Endodermal cell (in vitro differentiated cells): ENCODE measurements around the gene UBE2Q1. TPM values are rescaled to one million over a fixed set of nuclear protein-coding genes. Genes with fewer than 3 reads are reported as not detected.

Experiments
- DNase-seq: peaks from one replicate; pipeline ENCODE4 v3.0.0-alpha.2; 2017
- H3K27ac ChIP-seq: 2 replicates; pipeline ENCODE4 v1.5.1; 2013; ENCODE audit warnings: mild to moderate bottlenecking, low read depth, low read length, moderate library complexity
- H3K27me3 ChIP-seq: 2 replicates; pipeline ENCODE4 v1.6.1; 2013; ENCODE audit warnings: mild to moderate bottlenecking, low read length, moderate library complexity; ENCODE audit not compliant: insufficient read depth, control insufficient read depth, poor library complexity, severe bottlenecking
- H3K36me3 ChIP-seq: 2 replicates; pipeline ENCODE4 v1.7.0; 2013; ENCODE audit warnings: mild to moderate bottlenecking, low read length, moderate library complexity; ENCODE audit not compliant: control insufficient read depth, insufficient read depth
- H3K4me1 ChIP-seq: one replicate; pipeline ENCODE4 v1.7.0; 2013; ENCODE audit warnings: low read length; ENCODE audit not compliant: control insufficient read depth, insufficient read depth
- H3K4me3 ChIP-seq: 2 replicates; pipeline ENCODE4 v1.5.1; 2013; ENCODE audit warnings: mild to moderate bottlenecking, low read length, moderate library complexity
- H3K9ac ChIP-seq: 2 replicates; pipeline ENCODE4 v1.6.1; 2013; ENCODE audit warnings: mild to moderate bottlenecking, low read length, moderate library complexity; ENCODE audit not compliant: poor library complexity, severe bottlenecking; ENCODE audit errors: extremely low read depth
- H3K9me3 ChIP-seq: 2 replicates; pipeline ENCODE4 v1.6.1; 2013; ENCODE audit warnings: mild to moderate bottlenecking, low read length, moderate library complexity; ENCODE audit not compliant: control insufficient read depth
- H3K27ac Mint-ChIP-seq: 2 replicates; pipeline ENCODE4 v1.8.0; 2020; ENCODE audit warnings: mixed read lengths
- H3K27me3 Mint-ChIP-seq: 2 replicates; pipeline ENCODE4 v1.8.0; 2021; ENCODE audit warnings: mild to moderate bottlenecking, mixed read lengths; ENCODE audit not compliant: insufficient read depth
- H3K36me3 Mint-ChIP-seq: 2 replicates; pipeline ENCODE4 v1.8.0; 2020; ENCODE audit warnings: low read depth, mixed read lengths
- H3K4me1 Mint-ChIP-seq: 2 replicates; pipeline ENCODE4 v1.8.0; 2020; ENCODE audit warnings: mixed read lengths
- H3K4me3 Mint-ChIP-seq: 2 replicates; pipeline ENCODE4 v1.8.0; 2020; ENCODE audit warnings: mild to moderate bottlenecking, moderate library complexity, mixed read lengths
- H3K9me3 Mint-ChIP-seq: 2 replicates; pipeline ENCODE4 v1.8.0; 2020; ENCODE audit warnings: mild to moderate bottlenecking, mixed read lengths
- CTCF ChIP-seq: fragments of 200-600 bp; sonication (generic); conservative IDR thresholded peaks from 2 replicates; pipeline ENCODE4 v1.5.0; 2021; ENCODE audit warnings: antibody characterized with exemption, mild to moderate bottlenecking
- WGBS, 2 experiments: methylation state at CpG; one replicate each; pipeline versions ENCODE4 v1.1.5 to v1.1.7; 2013; ENCODE audit warnings: missing lambda C conversion rate in 2 of 2, mixed read lengths in 1 of 2; ENCODE audit not compliant: insufficient coverage in 1 of 2, insufficient read length in 1 of 2; 5-methylcytosine and 5-hydroxymethylcytosine counted together
- total RNA-seq, 2 donors: library from RNA; stranded (reverse); fragmentation: NEBNext Ultra II Directional in 1 of 2; extraction: Animal tissue kit (Norgen Biotek cat#: 25700) in 1 of 2; gene quantifications; 2 replicates in 1 of 2; 3 replicates in 1 of 2; pipeline ENCODE4 v1.2.1, GENCODE V29; 2021

Gene UBE2Q1
- total RNA-seq, 2 donors from 2014 or later = 83.0 to 94.7 TPM

GRCh38 chr1:154503898-154504297 is 54.6 kb downstream of the UBE2Q1 start:
- peaks cover 92% of the 10 kb centered on the region for H3K27me3 ChIP-seq
- Mint-ChIP-seq H3K36me3 (no peaks in the 10 kb centered on the region), H3K27me3 (peaks cover 90% of the 10 kb centered on the region), H3K27ac (no peak overlapping the region), H3K4me1 (no peaks in the 10 kb centered on the region), H3K9me3 (peaks cover 18% of the 10 kb centered on the region), H3K4me3 (no peak overlapping the region)
- no peak overlapping the region for H3K27ac ChIP-seq
- WGBS, 2 experiments = 94 to 100% methylated on average over 2 to 3 of the region's 5 CpGs
- H3K4me1 ChIP-seq = no peaks in the 10 kb centered on the region
- no peak overlapping the region for H3K4me3 ChIP-seq
- DNase-seq = no peak
- TF ChIP-seq CTCF = no peak
- peaks cover 8% of the 10 kb centered on the region for H3K9me3 ChIP-seq
- H3K9ac ChIP-seq = no peak overlapping the region
- no peaks in the 10 kb centered on the region for H3K36me3 ChIP-seq

- Mint-ChIP-seq H3K4me1 (no peaks in the 10 kb centered on the region), H3K27ac (no peak overlapping the region)
Observed at GRCh38 chr1:154502744-154503115, 55.7 kb downstream of the UBE2Q1 start.

GRCh38 chr1:154502066-154502743 is 56.3 kb downstream of the UBE2Q1 start, which contains the start of the genes SHE and TDRD10:
SHE (minus strand) TSS chr1:154502412; CDS start chr1:154502026, 386 bp downstream.
TDRD10 (plus strand) TSS chr1:154502219; CDS start chr1:154506904, 4,685 bp downstream.
- Mint-ChIP-seq H3K4me3 (peak within 1 kb of the TSS; percentile 44), H3K9me3 (peaks cover 18% of the 10 kb centered on the region), H3K27me3 (peaks cover 82% of the 10 kb centered on the region), H3K27ac (no peak within 1 kb of the TSS), H3K36me3 (no peaks in the 10 kb centered on the region), H3K4me1 (peaks cover under 1% of the 10 kb centered on the region)
- Histone ChIP-seq H3K36me3 (no peaks in the 10 kb centered on the region), H3K4me1 (no peaks in the 10 kb centered on the region), H3K9ac (no peak within 1 kb of the TSS), H3K9me3 (peaks cover 8% of the 10 kb centered on the region), H3K4me3 (no peak within 1 kb of the TSS), H3K27me3 (peaks cover 86% of the 10 kb centered on the region), H3K27ac (no peak within 1 kb of the TSS)
- DNase-seq = peak; percentile 70
- no peak for TF ChIP-seq CTCF
- 5 to 8% methylated on average over 21 to 90 of the region's 90 CpGs for WGBS, 2 experiments

More at GRCh38 chr1:154502744-154503115, 55.7 kb downstream of the UBE2Q1 start:
- no peaks in the 10 kb centered on the region for H3K36me3 ChIP-seq
- H3K4me3 ChIP-seq = no peak overlapping the region
- Mint-ChIP-seq H3K9me3 (peaks cover 18% of the 10 kb centered on the region), H3K36me3 (no peaks in the 10 kb centered on the region), H3K27me3 (peaks cover 87% of the 10 kb centered on the region), H3K4me3 (no peak overlapping the region)
- TF ChIP-seq CTCF = no peak
- peaks cover 8% of the 10 kb centered on the region for H3K9me3 ChIP-seq
- 40% methylated on average over 13 to 43 of the region's 43 CpGs for WGBS, 2 experiments
- H3K27ac ChIP-seq = no peak overlapping the region
- peaks cover 90% of the 10 kb centered on the region for H3K27me3 ChIP-seq
- no peaks in the 10 kb centered on the region for H3K4me1 ChIP-seq
- H3K9ac ChIP-seq = no peak overlapping the region
- peak; percentile 68 for DNase-seq
